OCI-LY3 (cell line): ENCODE measurements around the gene KRT6A.

ENCODE experiments used
- CTCF ChIP-seq: fragments of 200-600, 300-600 bp; sonication (generic); IDR thresholded peaks from 2 replicates; pipeline ENCODE4 v1.5.1; 2014; ENCODE audit warnings: antibody characterized with exemption, low read length, low read depth
- EZH2phosphoT487 ChIP-seq: fragments of 200-600 bp; shearing (Covaris generic); IDR thresholded peaks from 2 replicates; pipeline ENCODE4 v1.6.1; 2018; ENCODE audit warnings: antibody characterized with exemption, mixed run types, low read depth

- TF ChIP-seq EZH2phosphoT487 (no peak), CTCF (no peak)
These were observed 51.6 kb downstream of the KRT6A start for GRCh38 chr12:52441320-52441911.
